CD4-positive, CD25-positive, alpha-beta regulatory T cell (primary cell): ENCODE measurements around the gene RILP. TPM values are rescaled to one million over a fixed set of nuclear protein-coding genes. Genes with fewer than 3 reads are reported as not detected.
"Not testable (repeated sequence)": the region's sequence is repeated elsewhere in the genome, so short reads cannot be mapped to it uniquely, and the experiment has no call there.

ENCODE experiments used
- ATAC-seq, 2 donors: fragments of 150-1000 bp; cut with Tn5 transposase; one replicate each; pipeline ENCODE4 v1.10.0; 2021; ENCODE audit warnings: low read depth in 2 of 2, moderate number of reproducible peaks in 2 of 2, moderate library complexity in 1 of 2
- DNase-seq, 3 donors: peaks; one replicate each; pipeline versions ENCODE4 v3.0.0 to v3.0.0-alpha.2; 2012 to 2022; ENCODE audit warnings: mixed read lengths in 1 of 3
- H3K27ac ChIP-seq: one replicate; pipeline ENCODE4 v1.7.0; 2013; ENCODE audit warnings: mild to moderate bottlenecking, low read length; ENCODE audit not compliant: insufficient read depth, poor library complexity, severe bottlenecking
- H3K27me3 ChIP-seq: one replicate; pipeline ENCODE4 v1.7.0; 2013; ENCODE audit warnings: low read length; ENCODE audit not compliant: control insufficient read depth, insufficient read depth
- H3K36me3 ChIP-seq: one replicate; pipeline ENCODE4 v1.7.0; 2013; ENCODE audit warnings: mild to moderate bottlenecking, low read length, moderate library complexity; ENCODE audit not compliant: control insufficient read depth, insufficient read depth
- H3K4me1 ChIP-seq: 2 replicates; pipeline ENCODE4 v1.7.0; 2013; ENCODE audit warnings: mild to moderate bottlenecking, low read length; ENCODE audit not compliant: insufficient read depth, control insufficient read depth, poor library complexity, severe bottlenecking
- H3K4me3 ChIP-seq: one replicate; pipeline ENCODE4 v1.7.0; 2013; ENCODE audit warnings: low read depth, mild to moderate bottlenecking, low read length, moderate library complexity
- H3K9me3 ChIP-seq, 2 experiments: 1 replicate in 1 of 2; 2 replicates in 1 of 2; pipeline ENCODE4 v1.7.0; 2013; ENCODE audit warnings: low read length in 2 of 2, mild to moderate bottlenecking in 1 of 2, moderate library complexity in 1 of 2; ENCODE audit not compliant: control insufficient read depth in 2 of 2
- H3K27ac Mint-ChIP-seq, 3 donors: one replicate each; pipeline ENCODE4 v1.8.0; 2020 to 2022; ENCODE audit warnings: mild to moderate bottlenecking in 3 of 3, mixed read lengths in 3 of 3, moderate library complexity in 2 of 3
- H3K27me3 Mint-ChIP-seq: one replicate; pipeline ENCODE4 v1.8.0; 2022; ENCODE audit warnings: mild to moderate bottlenecking, mixed read lengths
- H3K36me3 Mint-ChIP-seq: one replicate; pipeline ENCODE4 v1.8.0; 2020; ENCODE audit warnings: mixed read lengths
- H3K4me1 Mint-ChIP-seq, 4 donors: one replicate each; pipeline ENCODE4 v1.8.0; 2020 to 2022; ENCODE audit warnings: mixed read lengths in 4 of 4, mild to moderate bottlenecking in 1 of 4
- H3K4me3 Mint-ChIP-seq, 4 donors: one replicate each; pipeline ENCODE4 v1.8.0; 2020 to 2022; ENCODE audit warnings: mild to moderate bottlenecking in 4 of 4, mixed read lengths in 4 of 4, moderate library complexity in 3 of 4
- H3K9me3 Mint-ChIP-seq, 7 donors: one replicate each; pipeline ENCODE4 v1.8.0; 2020 to 2022; ENCODE audit warnings: mixed read lengths in 7 of 7, mild to moderate bottlenecking in 3 of 7, moderate library complexity in 2 of 7
- polyA plus RNA-seq, 4 donors: library from polyadenylated mRNA; unstranded; fragments of 300-500 nt; fragmentation: Illumina TruSeq; gene quantifications; one replicate each; pipeline ENCODE4 v1.2.3, GENCODE V29; 2021
- total RNA-seq: library from RNA; stranded (reverse); gene quantifications from one replicate; pipeline ENCODE4 v1.2.3, GENCODE V29; 2022

RILP gene
- total and polyA plus RNA-seq, 5 donors from 2014 or later = 1.5 to 7.6 (median 4.7) TPM

DNA sequence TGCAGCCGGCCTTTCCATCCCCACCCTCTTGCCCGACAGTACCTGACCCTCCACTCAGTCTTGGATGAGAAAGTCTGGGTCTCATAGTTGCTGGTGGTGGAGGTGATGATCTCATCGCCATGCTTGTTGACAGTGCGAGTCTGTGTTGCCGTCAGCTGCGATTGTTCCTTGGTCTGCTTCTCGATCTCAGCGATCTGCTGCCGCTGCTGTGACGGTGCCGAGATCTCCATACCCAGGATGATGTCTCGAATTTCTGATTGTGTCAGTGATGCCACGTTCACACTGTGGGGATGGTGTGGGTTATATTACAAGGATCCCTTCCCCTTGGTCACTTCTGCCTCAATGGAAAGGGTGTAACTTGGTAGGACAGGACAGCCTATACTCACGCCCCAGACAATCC, 4.1 kb upstream of the RILP start:
- Mint-ChIP-seq H3K4me3 (peak overlapping the region in 1 of 4 donors; percentile 49), H3K27ac (peak overlapping the region in 1 of 3 donors; percentile 66), H3K27me3 (no peaks in the 10 kb centered on the region), H3K4me1 (peaks cover 0 to 10% (median 5%) of the 10 kb centered on the region in 4 donors), H3K36me3 (peaks cover 46% of the 10 kb centered on the region), H3K9me3 (peaks cover 0 to 1% (median 0%) of the 10 kb centered on the region in 7 donors)
- no peak for ATAC-seq
- DNase-seq = no peak
- no peak overlapping the region for H3K27ac ChIP-seq
- H3K9me3 ChIP-seq = no peaks in the 10 kb centered on the region
- no peaks in the 10 kb centered on the region for H3K27me3 ChIP-seq
- peaks cover 9% of the 10 kb centered on the region for H3K4me1 ChIP-seq
- H3K36me3 ChIP-seq = peaks cover 76% of the 10 kb centered on the region
- no peak overlapping the region for H3K4me3 ChIP-seq

DNA sequence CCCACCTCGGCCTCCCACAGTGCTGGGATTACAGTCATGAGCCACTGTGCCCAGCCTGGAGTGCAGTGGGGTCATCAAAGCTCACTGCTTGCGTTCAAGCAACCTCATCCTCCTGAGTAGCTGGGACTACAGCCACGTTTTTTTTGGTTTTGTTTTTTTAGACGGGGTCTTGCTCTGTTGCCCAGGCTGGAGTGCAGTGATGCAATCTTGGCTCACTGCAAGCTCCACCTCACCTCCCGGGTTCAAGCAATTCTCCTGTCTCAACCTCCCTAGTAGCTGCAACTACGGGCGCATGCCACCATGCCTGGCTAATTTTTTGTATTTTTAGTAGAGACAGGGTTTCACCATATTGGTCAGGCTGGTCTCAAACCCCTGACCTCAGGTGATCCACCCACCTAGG, 3.1 kb upstream of the RILP start:
- H3K36me3 Mint-ChIP-seq = peaks cover 36% of the 10 kb centered on the region
- Histone ChIP-seq H3K36me3 (peaks cover 66% of the 10 kb centered on the region), H3K4me1 (peaks cover 18% of the 10 kb centered on the region)
- not testable (repeated sequence) for H3K9me3 ChIP-seq, DNase-seq, H3K4me3 ChIP-seq, H3K9me3 Mint-ChIP-seq, H3K27ac ChIP-seq, ATAC-seq, H3K4me3 Mint-ChIP-seq, H3K27me3 Mint-ChIP-seq, H3K27me3 ChIP-seq, H3K27ac Mint-ChIP-seq
- peaks cover 0 to 10% (median 4%) of the 10 kb centered on the region in 4 donors for H3K4me1 Mint-ChIP-seq

DNA sequence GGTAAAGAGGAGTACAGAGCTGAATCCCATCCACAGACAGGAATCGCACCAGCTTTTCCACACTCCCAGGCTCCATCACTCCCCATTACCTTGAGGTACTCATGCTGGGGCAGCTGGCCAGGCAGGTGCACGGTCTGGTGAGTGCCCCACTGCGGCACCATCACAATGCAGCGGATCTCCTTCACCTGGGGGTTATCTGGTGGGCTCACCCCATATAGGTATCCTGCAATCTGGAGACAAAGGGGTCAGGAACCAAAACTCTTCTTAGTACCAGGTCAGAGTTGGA, 1.8 kb upstream of the RILP start:
- Mint-ChIP-seq H3K4me1 (peaks cover 0 to 6% (median 3%) of the 10 kb centered on the region in 4 donors), H3K27me3 (no peaks in the 10 kb centered on the region), H3K27ac (peak overlapping the region in 1 of 3 donors; percentile 67), H3K9me3 (peaks cover 0 to 1% (median 0%) of the 10 kb centered on the region in 7 donors), H3K4me3 (peak overlapping the region in 3 of 4 donors; percentile 31 to 81 (median 54)), H3K36me3 (peaks cover 28% of the 10 kb centered on the region)
- H3K4me1 ChIP-seq = peaks cover 18% of the 10 kb centered on the region
- no peaks in the 10 kb centered on the region for H3K9me3 ChIP-seq
- DNase-seq (no peak), ATAC-seq (no peak)
- no peaks in the 10 kb centered on the region for H3K27me3 ChIP-seq
- H3K27ac ChIP-seq = no peak overlapping the region
- no peak overlapping the region for H3K4me3 ChIP-seq
- peaks cover 58% of the 10 kb centered on the region for H3K36me3 ChIP-seq

GRCh38 chr17:1650731-1651558, 1.3 kb upstream of the RILP start:
- Histone ChIP-seq H3K9me3 (no peaks in the 10 kb centered on the region), H3K27me3 (no peaks in the 10 kb centered on the region), H3K4me1 (peaks cover 18% of the 10 kb centered on the region), H3K36me3 (peaks cover 52% of the 10 kb centered on the region), H3K4me3 (no peak overlapping the region), H3K27ac (no peak overlapping the region)
- DNase-seq (no peak), ATAC-seq (no peak)
- Mint-ChIP-seq H3K27me3 (no peaks in the 10 kb centered on the region), H3K36me3 (peaks cover 23% of the 10 kb centered on the region), H3K4me3 (peak overlapping the region; percentile 15 to 81 (median 57)), H3K27ac (peak overlapping the region in 1 of 3 donors; percentile 59), H3K4me1 (peaks cover 0 to 9% (median 2%) of the 10 kb centered on the region in 4 donors), H3K9me3 (peaks cover 0 to 1% (median 0%) of the 10 kb centered on the region in 7 donors)

DNA sequence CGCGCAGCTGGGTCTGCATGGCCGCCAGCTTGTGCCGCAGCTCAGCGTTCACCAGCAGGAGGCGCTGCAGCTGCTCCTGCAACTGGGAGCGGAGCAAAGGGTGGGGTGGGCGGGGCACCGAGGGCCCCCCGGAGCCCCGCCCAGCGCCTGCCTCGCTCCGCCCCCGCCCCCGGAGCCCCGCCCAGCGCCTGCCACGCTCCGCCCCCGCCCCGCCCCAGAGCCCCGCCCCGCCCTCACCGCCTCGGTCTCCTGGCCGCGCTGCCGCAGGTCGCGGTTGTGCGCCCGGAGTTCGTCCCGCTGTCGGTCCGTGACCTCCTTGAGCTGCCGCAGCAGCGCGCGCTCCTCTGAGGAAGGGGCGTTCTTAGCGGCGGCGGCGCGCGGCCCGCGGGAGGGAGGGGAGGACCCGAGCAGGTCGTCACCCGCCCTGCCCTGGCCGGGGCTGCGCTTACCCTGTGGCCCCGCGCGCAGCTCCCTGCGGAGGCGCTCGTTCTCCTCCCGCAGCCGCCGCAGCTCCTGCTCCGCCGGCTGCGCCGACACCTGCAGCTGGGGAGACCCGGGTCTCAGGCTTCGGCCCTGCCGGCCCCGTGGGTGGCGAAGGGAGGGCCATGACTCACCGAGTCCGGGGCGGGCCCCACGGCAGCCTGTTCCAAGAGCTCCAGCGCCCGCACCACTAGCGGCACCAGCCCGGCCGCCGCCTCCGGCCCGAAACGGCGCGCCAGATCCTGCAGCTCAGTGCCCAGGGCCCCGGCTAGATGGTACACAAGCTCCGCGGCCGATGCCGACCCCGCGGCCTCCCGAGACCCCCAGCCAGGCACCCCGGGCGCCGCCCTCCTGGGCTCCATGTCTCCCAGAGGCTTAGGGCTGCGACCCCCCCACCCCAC, 463 bp downstream of the RILP start:
- peak; percentile 91 to 95 (median 94) for DNase-seq
- peak; percentile 80 to 84 for ATAC-seq
- Mint-ChIP-seq H3K27me3 (no peaks in the 10 kb centered on the region), H3K36me3 (peaks cover 18% of the 10 kb centered on the region), H3K4me3 (peak overlapping the region; percentile 70 to 80 (median 76)), H3K27ac (peak overlapping the region in 1 of 3 donors; percentile 38), H3K4me1 (peaks cover 0 to 12% (median 7%) of the 10 kb centered on the region in 4 donors), H3K9me3 (no peaks in the 10 kb centered on the region)
- H3K27me3 ChIP-seq = no peaks in the 10 kb centered on the region
- H3K36me3 ChIP-seq = peaks cover 37% of the 10 kb centered on the region
- peaks cover 25% of the 10 kb centered on the region for H3K4me1 ChIP-seq
- H3K9me3 ChIP-seq = no peaks in the 10 kb centered on the region
- no peak overlapping the region for H3K4me3 ChIP-seq
- peak overlapping the region; percentile 76 for H3K27ac ChIP-seq

- peaks cover 0 to 1% (median 0%) of the 10 kb centered on the region in 7 donors for H3K9me3 Mint-ChIP-seq
- H3K27ac Mint-ChIP-seq = peak overlapping the region in 1 of 3 donors; percentile 38
- no peaks in the 10 kb centered on the region for H3K27me3 ChIP-seq
- H3K4me3 Mint-ChIP-seq = peak overlapping the region; percentile 69 to 80 (median 76)
- peaks cover 9% of the 10 kb centered on the region for H3K36me3 Mint-ChIP-seq
- peak overlapping the region; percentile 24 for H3K4me3 ChIP-seq
- peak overlapping the region; percentile 34 for H3K27ac ChIP-seq
- H3K4me1 ChIP-seq = peaks cover 34% of the 10 kb centered on the region
- peaks cover 0 to 15% (median 7%) of the 10 kb centered on the region in 4 donors for H3K4me1 Mint-ChIP-seq
- DNase-seq (peak in 1 of 3 donors; percentile 14), ATAC-seq (peak; percentile 3 to 5)
- no peaks in the 10 kb centered on the region for H3K9me3 ChIP-seq
- H3K27me3 Mint-ChIP-seq = no peaks in the 10 kb centered on the region
- peaks cover 29% of the 10 kb centered on the region for H3K36me3 ChIP-seq
These were observed 1.3 kb downstream of the RILP start for GRCh38 chr17:1648173-1648962.

- Mint-ChIP-seq H3K9me3 (peaks cover 0 to 1% (median 0%) of the 10 kb centered on the region in 7 donors), H3K27ac (no peak overlapping the region), H3K27me3 (no peaks in the 10 kb centered on the region), H3K4me1 (peaks cover 0 to 15% (median 7%) of the 10 kb centered on the region in 4 donors), H3K36me3 (peaks cover 4% of the 10 kb centered on the region), H3K4me3 (peak overlapping the region in 3 of 4 donors; percentile 64 to 77 (median 66))
- H3K27me3 ChIP-seq = no peaks in the 10 kb centered on the region
- ATAC-seq (no peak), DNase-seq (no peak)
- no peak overlapping the region for H3K27ac ChIP-seq
- H3K36me3 ChIP-seq = peaks cover 24% of the 10 kb centered on the region
- no peak overlapping the region for H3K4me3 ChIP-seq
- peaks cover 35% of the 10 kb centered on the region for H3K4me1 ChIP-seq
- no peaks in the 10 kb centered on the region for H3K9me3 ChIP-seq
These were observed 1.9 kb downstream of the RILP start for GRCh38 chr17:1647802-1648171.
